HFF-Myc (cell line): ENCODE measurements around the gene ESRRB.

Source experiments
- DNase-seq: peaks from one replicate; pipeline ENCODE4 v3.0.0-alpha.2; 2011; ENCODE audit warnings: low read depth; ENCODE audit errors: extremely low read depth
- H3K4me3 ChIP-seq: replicated peaks from 2 replicates; pipeline ENCODE4 v1.5.1; 2011; ENCODE audit warnings: low read depth, mild to moderate bottlenecking, control low read depth, low read length
- TF ChIP-seq, protein P1 (sequence below): IDR thresholded peaks from 2 replicates; pipeline ENCODE4 v1.5.1; 2012; ENCODE audit warnings: mild to moderate bottlenecking, low read depth, low read length, control low read depth; ENCODE audit errors: missing control alignments

ESRRB gene

DNA sequence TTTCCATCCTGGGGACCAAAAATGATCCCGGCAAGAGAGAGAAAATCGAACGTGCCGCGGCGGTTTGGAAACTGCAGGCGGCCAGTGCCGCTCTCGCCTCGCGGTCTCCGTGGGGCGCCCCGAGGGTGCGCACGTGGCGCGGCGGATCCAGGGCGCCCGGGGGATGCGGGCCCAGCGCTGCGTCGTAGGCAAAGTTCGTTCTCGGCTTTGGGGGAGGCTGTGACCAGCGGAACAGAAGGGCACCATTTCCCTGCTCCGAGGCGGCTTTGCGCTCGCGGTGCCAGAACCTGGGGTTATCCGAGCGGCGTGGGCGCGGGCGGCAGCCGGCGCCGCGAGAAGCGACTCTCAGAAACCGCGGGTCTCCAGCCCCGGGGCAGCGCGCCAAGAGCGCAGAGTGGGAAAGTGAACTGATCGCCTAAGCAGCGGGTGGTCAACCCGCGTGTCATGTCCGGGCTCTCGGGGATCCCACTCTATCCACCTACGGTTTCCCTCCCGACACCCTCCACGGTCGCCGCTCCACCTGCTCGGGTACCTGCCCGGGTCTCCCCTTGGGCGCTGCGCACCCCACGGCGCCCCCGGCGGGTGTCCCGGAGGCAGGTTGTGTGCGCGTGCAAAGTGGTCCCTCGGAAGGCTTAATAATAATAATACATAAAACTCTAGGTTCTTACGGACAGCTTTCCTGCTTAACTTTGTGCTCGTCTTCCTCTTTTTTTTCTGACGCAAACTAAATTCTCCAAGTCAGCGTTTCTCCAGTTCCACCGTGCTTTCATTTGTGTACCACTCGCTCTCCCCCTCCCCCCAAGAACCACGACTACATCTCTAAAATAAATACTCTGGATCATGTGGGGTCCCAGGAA, 1.2 kb downstream of the ESRRB start:
- H3K4me3 ChIP-seq, result no peak overlapping the region
- DNase-seq, result no peak
- TF ChIP-seq, protein P1, sequence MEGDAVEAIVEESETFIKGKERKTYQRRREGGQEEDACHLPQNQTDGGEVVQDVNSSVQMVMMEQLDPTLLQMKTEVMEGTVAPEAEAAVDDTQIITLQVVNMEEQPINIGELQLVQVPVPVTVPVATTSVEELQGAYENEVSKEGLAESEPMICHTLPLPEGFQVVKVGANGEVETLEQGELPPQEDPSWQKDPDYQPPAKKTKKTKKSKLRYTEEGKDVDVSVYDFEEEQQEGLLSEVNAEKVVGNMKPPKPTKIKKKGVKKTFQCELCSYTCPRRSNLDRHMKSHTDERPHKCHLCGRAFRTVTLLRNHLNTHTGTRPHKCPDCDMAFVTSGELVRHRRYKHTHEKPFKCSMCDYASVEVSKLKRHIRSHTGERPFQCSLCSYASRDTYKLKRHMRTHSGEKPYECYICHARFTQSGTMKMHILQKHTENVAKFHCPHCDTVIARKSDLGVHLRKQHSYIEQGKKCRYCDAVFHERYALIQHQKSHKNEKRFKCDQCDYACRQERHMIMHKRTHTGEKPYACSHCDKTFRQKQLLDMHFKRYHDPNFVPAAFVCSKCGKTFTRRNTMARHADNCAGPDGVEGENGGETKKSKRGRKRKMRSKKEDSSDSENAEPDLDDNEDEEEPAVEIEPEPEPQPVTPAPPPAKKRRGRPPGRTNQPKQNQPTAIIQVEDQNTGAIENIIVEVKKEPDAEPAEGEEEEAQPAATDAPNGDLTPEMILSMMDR, result no peak

DNA sequence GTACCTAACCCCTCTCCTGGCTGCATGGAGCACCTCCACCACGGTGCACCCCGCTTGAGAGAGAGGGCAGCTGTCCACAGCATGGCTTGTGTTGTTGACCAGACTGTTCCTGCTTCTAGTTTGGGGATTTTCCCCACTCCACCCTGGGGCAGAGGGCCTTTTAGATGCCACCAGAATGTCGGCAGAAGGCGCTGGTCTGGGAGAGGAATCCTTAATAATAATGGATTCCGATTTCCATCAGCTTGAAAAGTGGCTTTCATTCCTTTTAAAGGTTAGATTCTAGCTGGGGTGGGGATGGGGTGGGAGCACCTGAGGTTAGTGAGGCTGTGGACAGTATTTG, 1.8 kb downstream of the ESRRB start:
- no peak overlapping the region for H3K4me3 ChIP-seq
- TF ChIP-seq, protein P1, result no peak
- no peak for DNase-seq

DNA sequence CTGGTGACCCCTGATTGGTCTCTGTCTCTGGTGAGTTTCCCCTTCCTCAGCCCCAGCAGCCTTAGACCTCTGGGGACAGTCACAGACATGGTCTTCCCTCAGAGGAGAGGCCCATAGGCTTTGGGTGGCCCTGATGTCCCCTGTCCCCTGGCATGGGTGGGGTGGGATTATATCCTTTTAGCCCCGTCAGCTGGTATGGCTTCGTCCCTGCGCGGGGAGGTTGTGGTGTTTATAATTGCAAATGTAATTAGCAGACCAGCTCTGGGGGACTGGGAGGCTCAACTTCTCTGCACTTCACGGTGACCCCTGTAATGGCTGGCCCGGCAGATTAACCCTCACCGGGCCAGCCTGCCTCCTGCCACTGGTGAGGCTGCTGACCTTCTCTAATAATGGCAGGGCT, 5.1 kb downstream of the ESRRB start:
- TF ChIP-seq, protein P1, result no peak
- no peak for DNase-seq
- H3K4me3 ChIP-seq, result no peak overlapping the region

DNA sequence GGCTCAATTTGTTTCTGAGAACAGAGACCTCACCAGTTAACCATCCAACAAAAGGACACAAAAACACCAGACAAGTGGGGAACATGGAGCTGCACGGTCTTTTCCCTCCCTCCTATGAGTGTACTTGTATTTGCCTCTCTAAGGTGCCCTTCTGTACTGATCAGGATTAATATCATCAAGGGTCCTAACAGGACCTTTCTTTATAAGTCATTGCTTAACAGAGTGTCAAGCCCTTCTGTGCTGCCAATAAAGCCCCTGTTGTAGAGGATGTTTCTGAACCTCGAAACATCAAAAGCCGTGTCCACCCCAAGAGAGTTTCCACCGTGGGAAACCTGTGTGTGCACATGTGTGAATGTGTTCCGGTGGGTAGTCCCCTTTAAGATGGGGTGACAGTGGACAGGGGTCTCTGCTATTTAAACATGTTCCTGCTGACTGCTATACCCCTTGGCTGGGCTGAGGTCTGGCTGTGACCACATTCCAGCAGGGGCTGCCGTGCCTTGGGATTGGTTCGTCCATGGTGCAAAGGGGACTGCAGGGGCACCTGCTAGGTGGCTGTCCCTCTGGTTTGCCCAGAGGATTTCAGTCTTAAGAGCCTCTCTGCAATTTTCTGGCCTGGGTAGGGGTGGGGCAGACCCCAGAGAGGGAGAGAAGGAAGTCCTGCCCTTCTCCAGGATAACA, 6.0 kb downstream of the ESRRB start:
- TF ChIP-seq, protein P1, result no peak
- no peak for DNase-seq
- H3K4me3 ChIP-seq, result no peak overlapping the region

DNA sequence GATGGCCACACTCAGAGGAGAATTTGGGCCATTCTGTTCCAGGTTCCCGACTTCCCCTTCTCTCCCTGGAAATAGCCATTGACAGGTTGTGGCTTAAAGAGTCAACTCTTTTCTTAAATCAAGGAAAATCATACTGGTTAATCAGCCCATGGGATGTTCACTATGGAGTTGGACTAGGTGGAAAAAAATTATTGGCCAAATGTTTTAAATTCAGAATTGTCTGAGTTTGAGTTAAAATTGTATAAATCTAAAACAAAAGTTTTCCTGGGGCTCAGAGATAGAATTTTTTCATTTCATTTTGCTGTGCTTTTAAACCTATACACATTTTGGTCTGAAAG, 6.5 kb downstream of the ESRRB start:
- DNase-seq, result no peak
- TF ChIP-seq, protein P1, result no peak
- no peak overlapping the region for H3K4me3 ChIP-seq

DNA sequence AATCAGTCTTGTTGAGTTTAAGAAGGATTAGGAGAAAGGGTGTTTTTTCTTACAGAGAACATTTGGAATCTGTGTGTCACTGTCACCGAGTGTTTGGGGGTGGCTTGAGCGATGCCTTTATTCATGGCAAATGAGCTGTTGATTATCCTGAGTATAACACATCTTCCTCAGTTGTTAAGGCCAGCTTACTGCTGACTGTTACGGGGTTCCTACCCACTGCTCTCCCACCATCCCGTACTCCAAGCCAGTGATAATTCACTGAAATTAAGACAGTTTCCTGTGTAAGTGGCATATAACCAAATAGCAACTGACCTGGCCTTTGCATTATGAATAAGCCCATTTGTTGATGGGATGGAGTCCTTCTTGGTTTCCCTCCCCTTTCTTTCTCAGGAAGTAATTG, 9.5 kb downstream of the ESRRB start:
- TF ChIP-seq, protein P1, result no peak
- no peak for DNase-seq
- H3K4me3 ChIP-seq, result no peak overlapping the region
